IPS-NIHi11 (cell line): ENCODE data around the gene TRPC4AP.
"Not testable (repeated sequence)": the region's sequence is repeated elsewhere in the genome, so short reads cannot be mapped to it uniquely, and the experiment has no call there.

ENCODE experiments used
- DNase-seq: peaks from one replicate; pipeline ENCODE4 v3.0.0; 2012; ENCODE audit warnings: mixed read lengths, low spot score

TRPC4AP gene

GRCh38 chr20:35104685-35105295 is 12.2 kb upstream of the TRPC4AP start:
- no peak for DNase-seq

- no peak for DNase-seq
These were observed 9.0 kb upstream of the TRPC4AP start for GRCh38 chr20:35101620-35102019.

- DNase-seq, result no peak
These were observed 769 bp upstream of the TRPC4AP start for GRCh38 chr20:35093267-35093884.

GRCh38 chr20:35091816-35092523 is 637 bp downstream of the TRPC4AP start:
- no peak for DNase-seq

- no peak for DNase-seq
These were observed 4.1 kb downstream of the TRPC4AP start for GRCh38 chr20:35088231-35089145.

GRCh38 chr20:35087791-35088190 is 4.8 kb downstream of the TRPC4AP start:
- no peak for DNase-seq

GRCh38 chr20:35087355-35087754 is 5.3 kb downstream of the TRPC4AP start:
- no peak for DNase-seq

- no peak for DNase-seq
These were observed 7.0 kb downstream of the TRPC4AP start for GRCh38 chr20:35085477-35086225.

GRCh38 chr20:35084998-35085397 is 7.6 kb downstream of the TRPC4AP start:
- no peak for DNase-seq

- DNase-seq, result not testable (repeated sequence)
These were observed 12.3 kb downstream of the TRPC4AP start for GRCh38 chr20:35080348-35080642.

- no peak for DNase-seq
These were observed 12.9 kb downstream of the TRPC4AP start for GRCh38 chr20:35079472-35080347.

GRCh38 chr20:35077872-35078271 is 14.7 kb downstream of the TRPC4AP start:
- no peak for DNase-seq

GRCh38 chr20:35077341-35077740 is 15.3 kb downstream of the TRPC4AP start:
- no peak for DNase-seq

- DNase-seq, result not testable (repeated sequence)
These were observed 21.0 kb downstream of the TRPC4AP start for GRCh38 chr20:35071436-35072153.

GRCh38 chr20:35066194-35066593 is 26.4 kb downstream of the TRPC4AP start:
- DNase-seq, result no peak

- DNase-seq, result no peak
These were observed 27.4 kb downstream of the TRPC4AP start for GRCh38 chr20:35065181-35065580.

GRCh38 chr20:35063168-35063567 is 29.4 kb downstream of the TRPC4AP start:
- no peak for DNase-seq

- DNase-seq, result no peak
These were observed 30.1 kb downstream of the TRPC4AP start for GRCh38 chr20:35062478-35062877.

- no peak for DNase-seq
These were observed 32.4 kb downstream of the TRPC4AP start for GRCh38 chr20:35060168-35060567.

GRCh38 chr20:35059612-35060011 is 33.0 kb downstream of the TRPC4AP start:
- DNase-seq, result no peak
